HFFc6 (cell line): Measurements from ENCODE around the gene IFITM5. TPM values are rescaled to one million over a fixed set of nuclear protein-coding genes. Genes with fewer than 3 reads are reported as not detected.
"Not testable (repeated sequence)": the region's sequence is repeated elsewhere in the genome, so short reads cannot be mapped to it uniquely, and the experiment has no call there.

ENCODE experiments used
- DNase-seq: peaks from one replicate; pipeline ENCODE4 v3.0.0-alpha.2; 2018
- H3K27ac Mint-ChIP-seq: 2 replicates; pipeline ENCODE4 v1.8.0; 2020; ENCODE audit warnings: mild to moderate bottlenecking, mixed read lengths
- H3K27me3 Mint-ChIP-seq: 2 replicates; pipeline ENCODE4 v1.8.0; 2021; ENCODE audit warnings: mild to moderate bottlenecking, moderate library complexity, mixed read lengths; ENCODE audit not compliant: insufficient read depth
- H3K36me3 Mint-ChIP-seq: 2 replicates; pipeline ENCODE4 v1.8.0; 2021; ENCODE audit warnings: low read depth, mixed read lengths
- H3K4me1 Mint-ChIP-seq: 2 replicates; pipeline ENCODE4 v1.8.0; 2020; ENCODE audit warnings: low read depth, mixed read lengths
- H3K4me3 Mint-ChIP-seq: 2 replicates; pipeline ENCODE4 v1.8.0; 2020; ENCODE audit warnings: mild to moderate bottlenecking, moderate library complexity, mixed read lengths
- H3K9me3 Mint-ChIP-seq: 2 replicates; pipeline ENCODE4 v1.8.0; 2020; ENCODE audit warnings: mild to moderate bottlenecking, mixed read lengths
- CTCF ChIP-seq: fragments of 200-600 bp; sonication (generic); IDR thresholded peaks from 2 replicates; pipeline ENCODE4 v1.5.0; 2021; ENCODE audit warnings: antibody characterized with exemption, mild to moderate bottlenecking
- total RNA-seq, 6 experiments: library from RNA; stranded (reverse); fragmentation: NEBNext Ultra II Directional; extraction: Animal tissue kit (Norgen Biotek cat#: 25700); gene quantifications; 2 replicates in 1 of 6; 3 replicates in 5 of 6; pipeline ENCODE4 v1.2.3, GENCODE V29; 2021

Gene IFITM5
- total RNA-seq, 6 experiments from 2014 or later, result not detected

GRCh38 chr11:269146-269890 is 30.0 kb downstream of the IFITM5 start:
- Mint-ChIP-seq H3K4me3 (no peak overlapping the region), H3K36me3 (no peaks in the 10 kb centered on the region), H3K27ac (no peak overlapping the region), H3K27me3 (peaks cover 30% of the 10 kb centered on the region), H3K9me3 (no peaks in the 10 kb centered on the region; the same call in 1 of the 2 replicates), H3K4me1 (no peaks in the 10 kb centered on the region)
- no peak for TF ChIP-seq CTCF
- no peak for DNase-seq

GRCh38 chr11:268716-269145 is 30.6 kb downstream of the IFITM5 start:
- H3K27ac Mint-ChIP-seq, DNase-seq, H3K4me3 Mint-ChIP-seq, H3K9me3 Mint-ChIP-seq, H3K36me3 Mint-ChIP-seq, H3K4me1 Mint-ChIP-seq: not testable (repeated sequence)
- H3K27me3 Mint-ChIP-seq, result peaks cover 27% of the 10 kb centered on the region

GRCh38 chr11:267491-267994 is 31.8 kb downstream of the IFITM5 start:
- H3K4me1 Mint-ChIP-seq, result no peaks in the 10 kb centered on the region
- H3K36me3 Mint-ChIP-seq, result no peaks in the 10 kb centered on the region
- H3K27me3 Mint-ChIP-seq, result peaks cover 24% of the 10 kb centered on the region
- no peak overlapping the region for H3K4me3 Mint-ChIP-seq
- TF ChIP-seq CTCF, result no peak
- H3K27ac Mint-ChIP-seq, result no peak overlapping the region
- DNase-seq, result no peak
- H3K9me3 Mint-ChIP-seq, result no peaks in the 10 kb centered on the region; the same call in 1 of the 2 replicates

GRCh38 chr11:266676-267439 is 32.5 kb downstream of the IFITM5 start:
- no peak overlapping the region for H3K27ac Mint-ChIP-seq
- TF ChIP-seq CTCF, result no peak
- no peak overlapping the region; the same call in 1 of the 2 replicates for H3K4me3 Mint-ChIP-seq
- H3K27me3 Mint-ChIP-seq, result peaks cover 17% of the 10 kb centered on the region
- DNase-seq, result no peak
- H3K36me3 Mint-ChIP-seq, result no peaks in the 10 kb centered on the region
- no peaks in the 10 kb centered on the region for H3K4me1 Mint-ChIP-seq
- no peaks in the 10 kb centered on the region; the same call in 1 of the 2 replicates for H3K9me3 Mint-ChIP-seq

- no peak overlapping the region for H3K27ac Mint-ChIP-seq
- no peaks in the 10 kb centered on the region for H3K4me1 Mint-ChIP-seq
- no peak overlapping the region for H3K4me3 Mint-ChIP-seq
- TF ChIP-seq CTCF, result no peak
- no peaks in the 10 kb centered on the region for H3K36me3 Mint-ChIP-seq
- DNase-seq, result no peak
- no peaks in the 10 kb centered on the region; the same call in 1 of the 2 replicates for H3K9me3 Mint-ChIP-seq
- H3K27me3 Mint-ChIP-seq, result peaks cover 23% of the 10 kb centered on the region
Measured at GRCh38 chr11:261624-262023, 37.7 kb downstream of the IFITM5 start.

GRCh38 chr11:259413-259812 is 39.9 kb downstream of the IFITM5 start:
- no peak for TF ChIP-seq CTCF

More at GRCh38 chr11:259413-259812, 39.9 kb downstream of the IFITM5 start:
- Mint-ChIP-seq H3K9me3 (no peaks in the 10 kb centered on the region; the same call in 1 of the 2 replicates), H3K27ac (no peak overlapping the region), H3K4me3 (no peak overlapping the region), H3K36me3 (no peaks in the 10 kb centered on the region), H3K4me1 (no peaks in the 10 kb centered on the region), H3K27me3 (peaks cover 23% of the 10 kb centered on the region)
- DNase-seq, result no peak
